Activated CD8-positive, alpha-beta memory T cell treated with anti-CD3 and anti-CD28 coated beads for 4 hours (primary cell): ENCODE measurements around the gene CARNS1.
"Not testable (repeated sequence)": the region's sequence is repeated elsewhere in the genome, so short reads cannot be mapped to it uniquely, and the experiment has no call there.

Source experiments
- DNase-seq, 2 donors: peaks; one replicate each; pipeline ENCODE4 v3.0.0-alpha.2; 2020; ENCODE audit warnings: low read depth in 2 of 2

CARNS1 gene

DNA sequence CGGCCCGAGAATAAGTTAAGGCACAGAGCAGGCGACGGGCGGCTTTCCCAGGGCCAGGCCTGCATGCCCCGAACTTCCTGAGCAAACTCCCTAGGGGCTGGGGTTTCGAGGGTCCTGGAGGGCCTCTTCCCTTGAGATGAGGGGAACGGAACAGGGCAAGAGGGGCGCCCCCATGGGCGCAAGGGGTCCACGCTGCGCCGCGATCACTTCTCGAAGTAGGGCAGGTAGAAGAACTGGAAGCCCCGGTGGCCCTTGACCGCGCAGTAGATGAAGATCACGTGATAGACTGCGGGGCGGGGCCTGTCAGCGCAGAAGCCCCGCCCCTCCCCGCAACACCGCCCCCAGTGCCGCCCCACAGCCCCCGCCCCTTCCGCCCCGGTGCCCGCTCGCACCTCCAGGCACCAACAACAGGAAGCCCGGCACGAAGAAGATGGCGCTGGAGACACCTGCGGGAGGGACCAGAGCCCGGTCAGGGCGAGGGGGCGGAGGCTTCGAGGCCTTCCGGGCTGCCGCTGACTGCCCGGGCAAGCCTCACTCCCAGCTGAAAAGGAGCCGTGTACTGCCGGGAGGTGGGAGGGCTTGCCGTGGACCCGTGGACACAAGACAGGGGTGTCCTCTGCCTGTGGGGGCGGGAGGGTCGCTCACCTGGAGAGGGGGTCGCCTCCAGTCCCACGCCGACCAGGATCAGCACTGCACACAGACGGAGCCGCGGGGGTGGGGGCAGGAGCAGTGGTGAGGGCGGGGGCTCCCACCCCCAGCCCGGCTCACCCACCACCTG is 49.1 kb downstream of the CARNS1 start:
- peak; percentile 76 to 84 for DNase-seq

DNA sequence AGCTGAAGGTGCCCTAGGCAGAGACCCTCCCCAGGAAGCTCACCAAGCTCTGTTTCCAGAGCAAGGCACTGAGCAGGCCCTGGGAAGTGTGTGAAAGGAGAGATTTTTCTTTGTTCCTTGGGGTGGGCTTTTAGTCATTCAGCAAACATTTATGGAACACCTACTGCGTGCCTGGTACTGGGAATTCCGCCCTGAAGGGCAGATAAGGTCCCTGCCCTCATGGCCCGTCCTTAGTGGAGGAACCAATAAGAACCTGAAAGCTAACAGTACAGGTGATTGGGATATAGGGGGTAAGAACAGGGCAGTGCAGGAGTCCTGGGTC is 49.7 kb downstream of the CARNS1 start:
- no peak for DNase-seq

DNA sequence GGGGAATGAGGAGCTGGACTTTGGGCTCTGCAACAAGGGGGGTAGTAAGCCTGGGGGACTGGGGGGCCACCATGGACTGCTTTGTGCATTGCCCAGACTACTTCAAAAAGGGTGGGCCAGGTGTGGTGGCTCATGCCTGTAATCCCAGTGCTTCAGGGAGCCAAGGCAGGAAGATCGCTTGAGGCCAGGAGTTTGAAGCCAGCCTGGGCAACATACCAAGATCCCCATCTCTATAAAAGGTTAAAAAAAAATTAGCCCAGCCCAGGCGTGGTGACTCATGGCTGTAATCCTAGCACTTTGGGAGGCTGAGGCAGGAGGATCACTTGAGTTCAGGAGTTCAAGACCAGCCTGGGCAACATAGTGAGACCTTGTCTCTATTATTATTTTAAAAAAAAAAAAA is 50.1 kb downstream of the CARNS1 start:
- not testable (repeated sequence) for DNase-seq

DNA sequence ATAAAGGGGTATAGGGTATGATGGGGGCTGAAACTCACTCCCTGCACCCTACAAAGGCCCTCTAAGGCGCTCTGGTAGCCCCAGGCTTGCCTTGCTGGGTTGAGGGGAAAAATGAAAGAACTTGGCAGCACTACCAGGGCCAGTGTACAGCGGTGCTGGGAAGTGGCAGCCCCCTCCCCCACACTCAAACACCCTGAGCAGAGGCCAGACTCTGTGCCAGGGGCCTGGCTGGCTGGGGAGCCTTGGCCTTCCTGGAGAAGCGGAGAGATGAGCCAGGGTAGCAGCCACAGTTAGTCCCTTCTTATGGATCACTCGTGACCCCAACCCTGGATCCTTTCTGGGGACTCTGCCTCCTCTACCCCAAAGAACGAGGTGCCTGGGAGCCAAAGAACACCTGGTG is 50.9 kb downstream of the CARNS1 start:
- DNase-seq, result no peak

DNA sequence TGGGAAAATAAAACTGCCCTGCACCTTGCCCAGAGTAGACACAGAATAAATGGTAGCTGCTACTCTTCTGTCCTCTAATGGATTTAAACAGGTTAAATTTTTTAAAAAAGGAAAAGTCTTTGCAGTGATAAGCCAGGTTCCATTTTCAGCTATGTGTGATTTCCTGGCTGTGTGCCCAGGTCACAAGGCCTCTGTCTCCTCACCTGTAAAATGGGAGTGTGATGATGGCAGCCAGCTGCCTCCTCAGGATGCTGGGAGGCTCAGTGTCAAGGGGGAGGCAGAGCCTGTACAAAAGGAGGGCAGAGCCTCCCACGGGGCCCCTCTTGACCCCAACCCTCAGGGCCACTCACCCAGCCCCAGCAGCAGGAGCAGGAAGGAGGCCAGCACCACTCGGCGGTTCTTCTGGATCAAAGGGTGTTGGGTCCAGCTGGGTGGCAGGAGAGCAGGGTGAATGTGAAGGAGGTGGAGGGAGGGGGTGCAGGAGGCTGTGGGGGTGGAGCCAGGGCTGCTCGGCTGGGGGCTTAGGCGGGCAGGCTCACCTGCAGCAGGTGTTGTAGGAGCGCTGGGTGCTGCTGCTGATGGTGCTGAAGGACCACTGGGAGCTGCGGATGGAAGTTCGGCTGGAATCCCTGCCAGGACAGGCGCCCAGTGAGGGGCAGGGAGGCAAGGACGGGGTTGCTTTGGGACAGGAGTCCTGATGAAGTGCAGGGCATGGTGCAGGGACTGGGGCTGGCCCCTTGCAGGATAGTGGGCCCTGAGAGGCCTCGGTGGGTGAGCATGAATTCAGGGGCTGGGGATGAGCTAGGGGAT is 51.7 kb downstream of the CARNS1 start:
- no peak for DNase-seq

DNA sequence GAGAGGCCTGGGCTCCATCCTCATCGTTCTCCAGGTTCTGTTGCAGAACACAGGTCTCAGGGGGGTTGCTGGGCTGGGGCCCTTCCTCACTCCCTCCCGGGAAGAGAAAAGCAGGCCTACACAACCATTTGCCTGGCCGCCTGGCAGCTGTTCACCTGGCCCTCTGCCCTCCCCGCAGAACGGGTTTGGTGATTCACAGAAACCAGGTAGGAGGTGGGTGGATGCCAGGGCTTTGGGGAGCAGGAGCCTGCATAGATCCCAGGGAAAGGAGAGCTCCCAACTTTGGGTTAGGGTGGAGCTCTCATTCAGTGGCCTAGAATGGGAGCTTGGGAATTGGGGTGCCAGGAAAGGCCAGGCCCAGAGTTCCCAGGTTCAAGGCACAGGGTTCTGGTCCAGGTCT is 52.6 kb downstream of the CARNS1 start:
- DNase-seq, result no peak

DNA sequence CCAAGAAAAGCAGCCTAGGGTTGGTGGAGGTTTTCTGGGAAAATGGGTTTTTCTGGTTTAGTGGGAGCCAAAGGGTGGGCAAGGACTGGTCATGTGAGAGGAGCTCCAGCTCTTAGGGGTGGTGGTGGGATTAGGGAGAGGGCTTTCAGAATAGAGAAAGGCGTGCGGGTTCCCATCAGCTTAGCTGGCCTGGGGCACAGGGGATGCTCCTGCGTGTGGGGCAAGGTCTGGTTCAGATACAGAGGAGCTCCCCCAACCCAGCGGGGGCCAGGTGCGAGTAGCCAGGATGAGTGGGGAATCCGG is 52.9 kb downstream of the CARNS1 start:
- DNase-seq, result no peak

DNA sequence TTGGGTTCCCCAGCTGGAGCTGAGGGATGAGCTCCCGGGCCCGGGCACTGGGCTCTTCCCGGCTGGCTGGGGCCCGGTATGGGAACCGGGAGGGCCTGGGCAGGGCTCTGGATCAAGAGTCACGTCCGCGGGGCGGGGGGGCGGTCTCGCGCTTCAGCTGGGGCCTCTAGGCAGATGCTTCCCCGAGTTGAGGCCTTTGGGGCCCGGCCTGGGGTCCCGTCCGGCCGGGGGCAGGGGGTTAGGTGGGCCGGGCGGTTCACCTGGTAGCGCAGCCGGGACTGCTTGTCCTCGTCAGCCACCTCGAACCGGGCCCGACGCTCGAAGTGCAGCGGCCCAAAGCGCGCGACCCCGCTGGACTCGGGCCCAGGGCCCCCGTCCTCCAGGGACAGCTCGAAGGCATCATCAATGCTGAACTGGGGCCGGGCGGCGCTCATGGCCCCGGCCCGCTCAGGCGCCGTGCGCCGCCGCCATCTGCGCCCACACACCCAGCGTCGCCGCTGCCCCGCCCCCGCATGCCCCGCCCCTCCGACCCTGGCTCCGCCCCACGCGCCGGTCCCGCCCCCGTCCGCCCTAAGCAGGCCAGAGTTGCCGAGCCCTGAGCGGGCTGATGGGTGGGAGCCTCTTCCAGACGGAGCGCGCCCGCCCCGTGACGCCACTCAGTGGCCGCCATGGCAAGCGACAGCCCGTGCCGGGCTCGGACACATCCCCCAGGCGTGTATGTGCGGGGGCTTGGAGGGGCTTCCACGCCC is 53.5 kb downstream of the CARNS1 start, which contains the start of gene TMEM134:
TMEM134 (minus strand) TSS at position 493 of the 749 bp plus-strand sequence; CDS start at position 434, 59 bp downstream.
- DNase-seq, result peak; percentile 86 to 88

DNA sequence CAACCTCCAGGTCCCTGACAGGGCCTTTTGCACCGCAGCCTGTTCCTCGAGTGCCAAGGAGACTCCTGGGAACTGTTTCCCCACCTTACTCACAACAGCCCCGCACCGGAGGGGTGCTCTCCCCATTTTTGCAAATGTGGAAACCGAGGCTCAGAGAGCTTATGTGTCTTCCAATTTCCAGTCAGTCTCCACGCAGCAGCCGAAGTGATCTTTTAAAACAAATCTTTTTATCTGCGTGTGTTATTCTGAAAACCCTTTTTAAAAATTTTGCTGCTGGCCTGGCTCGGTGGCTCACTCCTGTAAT is 54.0 kb downstream of the CARNS1 start:
- no peak for DNase-seq

DNA sequence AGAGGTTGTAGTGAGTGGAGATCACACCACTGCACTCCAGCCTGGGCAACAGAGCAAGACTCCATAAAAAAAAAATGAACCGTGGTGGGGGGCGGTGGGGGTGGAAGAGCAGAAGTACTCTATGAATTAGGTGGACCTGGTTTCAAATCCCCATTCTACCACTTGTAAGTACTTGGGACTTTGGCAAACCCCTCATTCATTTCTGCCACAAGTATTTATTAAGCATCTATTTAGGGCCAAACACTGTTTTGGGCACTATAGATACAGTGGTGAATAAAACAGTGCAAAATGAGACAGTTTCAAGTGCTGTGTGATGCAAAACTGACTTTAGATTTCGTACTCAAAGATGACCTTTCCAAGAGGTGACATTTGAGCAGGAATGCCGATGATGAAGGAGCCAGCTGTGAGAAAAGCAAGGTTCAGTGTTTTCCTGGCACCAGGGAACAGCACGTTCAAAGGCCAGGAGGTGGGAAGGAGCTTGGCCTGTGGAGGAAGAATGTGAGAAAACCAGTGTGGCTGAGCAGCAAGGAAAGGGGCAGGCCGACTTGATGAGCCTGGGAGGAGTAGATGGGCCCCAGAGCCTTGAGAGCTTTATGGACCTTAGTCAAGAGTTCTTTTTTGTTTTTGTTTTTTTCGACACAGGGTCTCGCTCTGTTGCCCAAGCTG is 55.0 kb downstream of the CARNS1 start:
- DNase-seq, result no peak

DNA sequence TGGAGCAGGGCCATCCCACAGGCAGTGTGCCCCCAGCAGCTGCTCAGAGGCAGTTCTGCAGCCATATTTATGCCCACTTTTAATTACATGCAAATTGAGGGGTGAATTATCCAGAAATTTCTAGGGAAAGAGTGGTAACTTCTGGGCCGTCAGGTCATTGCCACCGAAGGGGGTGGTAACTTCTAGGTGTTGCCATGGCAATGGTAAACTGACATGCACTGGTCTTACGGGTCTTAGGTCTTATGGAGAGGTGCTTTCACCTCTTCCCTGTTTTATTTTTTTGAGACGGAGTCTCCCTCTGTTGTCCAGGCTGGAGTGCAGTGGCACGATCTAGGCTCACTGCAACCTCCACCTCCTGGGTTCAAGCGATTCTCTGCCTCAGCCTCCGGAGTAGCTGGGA is 57.4 kb downstream of the CARNS1 start:
- no peak for DNase-seq
